Left lung (tissue), 10 donors: Measurements from ENCODE around the gene DLX3. TPM values are rescaled to one million over a fixed set of nuclear protein-coding genes. Genes with fewer than 3 reads are reported as not detected.

ENCODE experiments used
- ATAC-seq: fragments of 200-7000 bp; cut with Tn5 transposase; one replicate; pipeline ENCODE4 v1.9.1; 2020; ENCODE audit warnings: moderate library complexity
- DNase-seq, 4 donors: peaks; one replicate each; pipeline ENCODE4 v3.0.0-alpha.2; 2013 to 2020
- H3K27ac ChIP-seq, 2 donors: fragments of 200-600 bp; sonication (generic) in 1 of 2; one replicate each; pipeline versions ENCODE4 v1.5.0 to v1.8.0; 2020 to 2021
- H3K27me3 ChIP-seq, 2 donors: fragments of 200-600 bp; sonication (generic) in 1 of 2; one replicate each; pipeline versions ENCODE4 v1.5.0 to v1.8.0; 2020 to 2021
- H3K36me3 ChIP-seq, 2 donors: fragments of 200-600 bp; sonication (generic) in 1 of 2; one replicate each; pipeline versions ENCODE4 v1.5.0 to v1.8.0; 2020 to 2021
- H3K4me1 ChIP-seq, 2 donors: fragments of 200-600 bp; one replicate each; pipeline ENCODE4 v1.8.0; 2021
- H3K4me3 ChIP-seq, 2 donors: fragments of 200-600 bp; sonication (generic) in 1 of 2; one replicate each; pipeline versions ENCODE4 v1.5.0 to v1.8.0; 2020 to 2021; ENCODE audit warnings: mild to moderate bottlenecking in 1 of 2
- H3K9me3 ChIP-seq, 2 donors: fragments of 200-600 bp; sonication (generic) in 1 of 2; one replicate each; pipeline versions ENCODE4 v1.5.0 to v1.8.0; 2020 to 2021
- CTCF ChIP-seq, 2 donors: fragments of 200-600 bp; sonication (generic) in 1 of 2; IDR thresholded peaks; one replicate each; pipeline versions ENCODE4 v1.5.0 to v1.8.0; 2021; ENCODE audit warnings: antibody characterized with exemption in 2 of 2
- intact Hi-C, 2 donors: fragments of 100-400 bp; cut with DNase I; formaldehyde crosslinking; loops; one replicate each; pipeline versions ENCODE4 v1.11.2 to v1.14.2; 2022
- polyA plus RNA-seq, 6 donors: library from polyadenylated mRNA; unstranded; fragments of 120-200 nt; gene quantifications; one replicate each; pipeline ENCODE4 v1.2.1, GENCODE V29; 2013; ENCODE audit not compliant: insufficient read length in 6 of 6
- total RNA-seq, 2 donors: library from RNA; stranded (reverse); fragmentation: NEBNext Ultra II Directional; extraction: Animal tissue kit (Norgen Biotek cat#: 25700); gene quantifications; one replicate each; pipeline ENCODE4 v1.2.1, GENCODE V29; 2021
- donor health status: DM: no; HTN: yes; CAD: no.
- donor health status: DM: no; HTN: no; CAD: no.

DLX3 gene
- total and polyA plus RNA-seq, 8 donors = 0.52 to 2.2 (median 1.3) TPM

GRCh38 chr17:49942947-49943346 lies 52.1 kb downstream of the DLX3 start:
- Histone ChIP-seq H3K27ac (no peak overlapping the region), H3K4me1 (no peaks in the 10 kb centered on the region), H3K27me3 (peaks cover 0 to 98% of the 10 kb centered on the region in 2 donors), H3K4me3 (no peak overlapping the region), H3K36me3 (no peaks in the 10 kb centered on the region), H3K9me3 (no peaks in the 10 kb centered on the region)
- no peak for TF ChIP-seq CTCF (IDR thresholded peaks at IDR 0.05)
- intact Hi-C loops = no loop called here
- no peak for ATAC-seq
- DNase-seq = no peak

- Histone ChIP-seq H3K27me3 (peaks cover 0 to 88% of the 10 kb centered on the region in 2 donors), H3K27ac (no peak overlapping the region), H3K9me3 (no peaks in the 10 kb centered on the region), H3K36me3 (no peaks in the 10 kb centered on the region), H3K4me3 (no peak overlapping the region), H3K4me1 (no peaks in the 10 kb centered on the region)
- DNase-seq (no peak), ATAC-seq (no peak)
- TF ChIP-seq CTCF (IDR thresholded peaks at IDR 0.05) = no peak
- intact Hi-C loops = no loop called here
These were observed 53.6 kb downstream of the DLX3 start for GRCh38 chr17:49941427-49941826.

Other genes starting within 250 kb of the DLX3 start
- 10 to 100 TPM; 11.9 to 13.4 TPM for gene FAM117A, start 231.1 kb downstream of the DLX3 start, total RNA-seq
- 10 to 100 TPM; 23.0 to 27.1 (median 25.3) TPM for gene FAM117A, start 231.1 kb downstream of the DLX3 start, polyA plus RNA-seq
- 10 to 100 TPM; 51.3 to 55.4 TPM for gene KAT7, start 206.5 kb downstream of the DLX3 start, total RNA-seq
- 10 to 100 TPM; 44.1 to 56.7 (median 50.5) TPM for gene KAT7, start 206.5 kb downstream of the DLX3 start, polyA plus RNA-seq
- not detected for gene TAC4, start 147.2 kb downstream of the DLX3 start, total RNA-seq
- gene TAC4, start 147.2 kb downstream of the DLX3 start, polyA plus RNA-seq = 1 to 10 TPM in 2 of 6 donors, under 1 TPM in 4; 0.54 to 1.1 (median 0.70) TPM
- gene DLX4, start 26.0 kb downstream of the DLX3 start, total RNA-seq = 1 to 10 TPM in 1 of 2 donors, under 1 TPM in 1; 0.76 to 1.3 TPM
- gene DLX4, start 26.0 kb downstream of the DLX3 start, polyA plus RNA-seq = 1 to 10 TPM; 1.2 to 2.6 (median 1.5) TPM
- 100 to 1,000 TPM; 182 to 311 TPM for gene ITGA3, start 60.9 kb upstream of the DLX3 start, total RNA-seq
- gene ITGA3, start 60.9 kb upstream of the DLX3 start, polyA plus RNA-seq = 10 to 100 TPM; 43.0 to 66.7 (median 50.9) TPM
- gene PDK2, start 100.1 kb upstream of the DLX3 start, total RNA-seq = 10 to 100 TPM; 20.7 to 32.0 TPM
- 10 to 100 TPM; 61.0 to 83.8 (median 69.4) TPM for gene PDK2, start 100.1 kb upstream of the DLX3 start, polyA plus RNA-seq
- 10 to 100 TPM in 1 of 2 donors, 1 to 10 TPM in 1; 8.4 to 10.2 TPM for gene SAMD14, start 134.9 kb upstream of the DLX3 start, total RNA-seq
- 10 to 100 TPM; 14.9 to 21.6 (median 16.6) TPM for gene SAMD14, start 134.9 kb upstream of the DLX3 start, polyA plus RNA-seq
- 10 to 100 TPM; 67.4 to 86.6 TPM for gene PPP1R9B, start 155.5 kb upstream of the DLX3 start, total RNA-seq
- gene PPP1R9B, start 155.5 kb upstream of the DLX3 start, polyA plus RNA-seq = 10 to 100 TPM; 53.4 to 68.9 (median 61.5) TPM
- gene SGCA, start 170.8 kb upstream of the DLX3 start, total RNA-seq = 10 to 100 TPM in 1 of 2 donors, 1 to 10 TPM in 1; 8.3 to 18.5 TPM
- gene SGCA, start 170.8 kb upstream of the DLX3 start, polyA plus RNA-seq = 1 to 10 TPM; 3.2 to 7.5 (median 4.8) TPM
- gene COL1A1, start 206.4 kb upstream of the DLX3 start, total RNA-seq = 1,000 to 10,000 TPM in 1 of 2 donors, 100 to 1,000 TPM in 1; 867 to 4,830 TPM
- gene COL1A1, start 206.4 kb upstream of the DLX3 start, polyA plus RNA-seq = 100 to 1,000 TPM; 421 to 948 (median 622) TPM